HUES64 (cell line): ENCODE data around the gene C2orf76.
"Not testable (repeated sequence)": the region's sequence is repeated elsewhere in the genome, so short reads cannot be mapped to it uniquely, and the experiment has no call there.

Source experiments
- H3K27ac ChIP-seq: 2 replicates; pipeline ENCODE4 v1.7.0; 2013; ENCODE audit warnings: low read depth, low read length, inconsistent platforms
- H3K27me3 ChIP-seq: 2 replicates; pipeline ENCODE4 v1.6.1; 2013; ENCODE audit warnings: mild to moderate bottlenecking, low read length; ENCODE audit not compliant: insufficient read depth
- H3K36me3 ChIP-seq: 2 replicates; pipeline ENCODE4 v1.6.1; 2013; ENCODE audit warnings: mild to moderate bottlenecking, low read length; ENCODE audit not compliant: insufficient read depth
- H3K4me1 ChIP-seq: 2 replicates; pipeline ENCODE4 v1.6.1; 2013; ENCODE audit warnings: mild to moderate bottlenecking, low read length, moderate library complexity; ENCODE audit not compliant: insufficient read depth
- H3K4me3 ChIP-seq: 2 replicates; pipeline ENCODE4 v1.5.1; 2013; ENCODE audit warnings: mild to moderate bottlenecking, low read length, moderate library complexity
- H3K9ac ChIP-seq: 2 replicates; pipeline ENCODE4 v1.6.1; 2013; ENCODE audit warnings: mild to moderate bottlenecking, low read depth, low read length
- H3K9me3 ChIP-seq: 2 replicates; pipeline ENCODE4 v1.6.1; 2013; ENCODE audit warnings: low read depth, low read length; ENCODE audit not compliant: insufficient read depth
- WGBS: fragments of 150-250, 120-280 bp; methylation state at CpG from one replicate; pipeline ENCODE4 v1.1.7; 2013; ENCODE audit warnings: missing lambda C conversion rate; 5-methylcytosine and 5-hydroxymethylcytosine counted together

The C2orf76 gene

GRCh38 chr2:119280680-119281079, 86.0 kb downstream of the C2orf76 start:
- Histone ChIP-seq H3K4me3 (no peak overlapping the region), H3K9me3 (no peaks in the 10 kb centered on the region), H3K9ac (no peak overlapping the region), H3K36me3 (no peaks in the 10 kb centered on the region), H3K27ac (no peak overlapping the region), H3K4me1 (no peaks in the 10 kb centered on the region; the same call in 1 of the 2 replicates), H3K27me3 (no peaks in the 10 kb centered on the region)
- 83% methylated on average over 3 of the region's 4 CpGs for WGBS

GRCh38 chr2:119279666-119280065, 87.0 kb downstream of the C2orf76 start:
- 92% methylated on average over 6 of the region's 6 CpGs for WGBS
- H3K9ac ChIP-seq, result no peak overlapping the region
- H3K27me3 ChIP-seq, result no peaks in the 10 kb centered on the region
- H3K27ac ChIP-seq, result no peak overlapping the region
- no peak overlapping the region for H3K4me3 ChIP-seq
- H3K9me3 ChIP-seq, result no peaks in the 10 kb centered on the region
- H3K4me1 ChIP-seq, result no peaks in the 10 kb centered on the region; the same call in 1 of the 2 replicates
- H3K36me3 ChIP-seq, result no peaks in the 10 kb centered on the region

- Histone ChIP-seq H3K27me3 (no peaks in the 10 kb centered on the region), H3K4me1 (no peaks in the 10 kb centered on the region; the same call in 1 of the 2 replicates), H3K9me3 (no peaks in the 10 kb centered on the region), H3K4me3 (no peak overlapping the region), H3K9ac (no peak overlapping the region), H3K36me3 (no peaks in the 10 kb centered on the region), H3K27ac (no peak overlapping the region)
- 93% methylated on average over 5 of the region's 6 CpGs for WGBS
These were observed 87.7 kb downstream of the C2orf76 start for GRCh38 chr2:119278946-119279345.

- WGBS, result 93% methylated on average over 1 of the region's 2 CpGs
- not testable (repeated sequence) for H3K9me3 ChIP-seq, H3K36me3 ChIP-seq, H3K27me3 ChIP-seq, H3K9ac ChIP-seq, H3K27ac ChIP-seq, H3K4me3 ChIP-seq, H3K4me1 ChIP-seq
These were observed 88.2 kb downstream of the C2orf76 start for GRCh38 chr2:119278385-119278784.

GRCh38 chr2:119276864-119277263, 89.8 kb downstream of the C2orf76 start:
- Histone ChIP-seq H3K4me1 (no peaks in the 10 kb centered on the region; the same call in 1 of the 2 replicates), H3K9me3 (no peaks in the 10 kb centered on the region), H3K9ac (no peak overlapping the region), H3K27ac (no peak overlapping the region), H3K27me3 (no peaks in the 10 kb centered on the region), H3K36me3 (no peaks in the 10 kb centered on the region), H3K4me3 (no peak overlapping the region)
- 80% methylated on average over 7 of the region's 8 CpGs for WGBS

- no peak overlapping the region for H3K4me3 ChIP-seq
- H3K9me3 ChIP-seq, result no peaks in the 10 kb centered on the region
- 0 out of 2 replicates have a peak, but pooled peaks cover 6% of the 10 kb centered on the region for H3K4me1 ChIP-seq
- H3K27me3 ChIP-seq, result no peaks in the 10 kb centered on the region
- H3K36me3 ChIP-seq, result no peaks in the 10 kb centered on the region
- H3K27ac ChIP-seq, result no peak overlapping the region
- H3K9ac ChIP-seq, result no peak overlapping the region
These were observed 99.0 kb downstream of the C2orf76 start for GRCh38 chr2:119267604-119268003.

GRCh38 chr2:119266091-119266589, 100.5 kb downstream of the C2orf76 start:
- Histone ChIP-seq H3K9ac (no peak overlapping the region), H3K4me3 (no peak overlapping the region), H3K27me3 (no peaks in the 10 kb centered on the region), H3K9me3 (no peaks in the 10 kb centered on the region), H3K36me3 (no peaks in the 10 kb centered on the region), H3K27ac (no peak overlapping the region), H3K4me1 (0 out of 2 replicates have a peak, but pooled peaks cover 6% of the 10 kb centered on the region)
- WGBS, result 87% methylated on average over 8 of the region's 8 CpGs

- Histone ChIP-seq H3K4me1 (0 out of 2 replicates have a peak, but pooled peaks cover 6% of the 10 kb centered on the region), H3K4me3 (no peak overlapping the region), H3K27ac (no peak overlapping the region), H3K9ac (no peak overlapping the region), H3K36me3 (no peaks in the 10 kb centered on the region), H3K27me3 (no peaks in the 10 kb centered on the region), H3K9me3 (no peaks in the 10 kb centered on the region)
- WGBS, result 90% methylated on average over 6 of the region's 6 CpGs
These were observed 101.0 kb downstream of the C2orf76 start for GRCh38 chr2:119265693-119266066.

- 56% methylated on average over 12 of the region's 13 CpGs for WGBS
- H3K4me3 ChIP-seq, result no peak overlapping the region
- no peak overlapping the region for H3K27ac ChIP-seq
- no peak overlapping the region for H3K9ac ChIP-seq
- 0 out of 2 replicates have a peak, but pooled peaks cover 6% of the 10 kb centered on the region for H3K4me1 ChIP-seq
- no peaks in the 10 kb centered on the region for H3K9me3 ChIP-seq
- no peaks in the 10 kb centered on the region for H3K36me3 ChIP-seq
- H3K27me3 ChIP-seq, result no peaks in the 10 kb centered on the region
These were observed 101.6 kb downstream of the C2orf76 start for GRCh38 chr2:119264781-119265692.

- Histone ChIP-seq H3K4me1 (peaks cover 18% of the 10 kb centered on the region), H3K27me3 (no peaks in the 10 kb centered on the region), H3K9me3 (no peaks in the 10 kb centered on the region), H3K36me3 (no peaks in the 10 kb centered on the region), H3K9ac (no peak overlapping the region), H3K4me3 (no peak overlapping the region), H3K27ac (no peak overlapping the region)
- 69% methylated on average over 4 of the region's 5 CpGs for WGBS
These were observed 103.0 kb downstream of the C2orf76 start for GRCh38 chr2:119263656-119264055.

GRCh38 chr2:119263025-119263424, 103.6 kb downstream of the C2orf76 start:
- Histone ChIP-seq H3K36me3 (no peaks in the 10 kb centered on the region), H3K4me1 (peaks cover 20% of the 10 kb centered on the region), H3K27ac (no peak overlapping the region), H3K4me3 (no peak overlapping the region), H3K9me3 (no peaks in the 10 kb centered on the region), H3K9ac (no peak overlapping the region), H3K27me3 (no peaks in the 10 kb centered on the region)
- WGBS, result 96% methylated on average over 23 of the region's 23 CpGs
